ENCODE results near the gene LRMDA. TPM values are rescaled to one million over a fixed set of nuclear protein-coding genes. Genes with fewer than 3 reads are reported as not detected.
A peak's percentile ranks its signal among the peaks of the same experiment; 100 is the strongest.

Gene LRMDA
- total and polyA plus RNA-seq, 10 of the 15 experiments (the other 5 are each of a cell fraction or from before 2014, with no cell fraction given) = 0.07 to 0.54 (median 0.29) TPM; not detected in 4

DNA sequence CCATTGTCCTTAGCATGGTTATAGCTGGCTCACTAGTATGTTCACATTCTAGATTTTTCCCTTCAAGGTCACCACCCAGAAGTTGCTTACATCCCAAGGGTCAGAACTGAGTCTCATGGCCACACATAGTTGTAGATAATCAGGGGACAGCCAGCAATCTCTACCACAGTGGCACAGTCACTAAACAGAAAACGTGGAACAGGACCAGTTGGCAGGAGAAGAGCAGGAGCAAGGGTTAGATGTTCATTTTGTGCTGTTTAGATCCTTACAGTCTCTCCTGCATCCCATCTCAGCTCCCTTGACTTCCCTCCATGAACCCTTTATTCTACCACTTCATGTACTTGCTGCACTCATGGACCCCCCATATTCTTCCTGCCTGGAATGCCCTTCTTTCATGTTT, 73.9 kb downstream of the LRMDA start:
- 0% methylated on average over 1 of the region's 1 CpG for WGBS (ENCODE audit: insufficient coverage, insufficient replicate concordance, low lambda C conversion rate, missing lambda C conversion rate)
- no peak overlapping the region for H3K4me3 ChIP-seq
- CTCF ChIA-PET = interaction anchor here (0.6 to 1.4 kb wide), 3 partner anchors 12 to 1375 kb away, joined by 3 to 5 read pairs (median 3); no protein-coding TSS in a partner anchor
- RAD21 ChIA-PET (ENCODE audit: unreplicated experiment) = interaction anchor here (0.6 to 3.1 kb wide), 6 partner anchors 18 to 106 kb away, joined by 3 to 18 read pairs (median 6); no protein-coding TSS in a partner anchor
- no peak overlapping the region for H3K9ac ChIP-seq (ENCODE audit: control insufficient read depth, insufficient read depth, low read length)
- no peaks in the 10 kb centered on the region for H3K27me3 ChIP-seq (replicated peaks in 1 of 2; ENCODE audit: control insufficient read depth in 2 of 2, insufficient read depth in 2 of 2, low read length in 1 of 2)
- FAIRE-seq (no peak), DNase-seq (ENCODE audit: low read depth, low spot score) (no peak), ATAC-seq (no peak)
- no TSS peak for BruUV-seq (replicated peaks)
- no peaks in the 10 kb centered on the region for H4K20me1 ChIP-seq (ENCODE audit: control insufficient read depth, insufficient read depth)
- peaks cover 12% of the 10 kb centered on the region for H3K4me1 ChIP-seq (ENCODE audit: control insufficient read depth, insufficient read depth, low read length)
- intact Hi-C loops (cut with micrococcal nuclease; ENCODE audit: unreplicated experiment) = loop anchor here (2.0 kb wide), 1 partner anchor 108 kb away; no protein-coding TSS in a partner anchor
- POLR2A ChIA-PET = interaction anchor here (1.1 kb wide), 1 partner anchor 9 kb away, joined by 4 read pairs; no protein-coding TSS in a partner anchor
- H3K79me2 ChIP-seq (ENCODE audit: control insufficient read depth, insufficient read depth, low read length) = no peaks in the 10 kb centered on the region
- no peaks in the 10 kb centered on the region; the same call in 2 of the 3 replicates for H3K9me3 ChIP-seq (replicated peaks; ENCODE audit: control insufficient read depth, insufficient read depth, low read length)
- H2AFZ ChIP-seq (ENCODE audit: control insufficient read depth, low read depth, low read length) = no peak overlapping the region
- H3K4me2 ChIP-seq (ENCODE audit: control insufficient read depth, insufficient read depth) = no peak overlapping the region
- H3K36me3 ChIP-seq (ENCODE audit: control insufficient read depth in 2 of 2, insufficient read depth in 2 of 2, low read length in 1 of 2) = no peaks in the 10 kb centered on the region
- in situ Hi-C loops (cut with MboI) = no loop called here
- no peak overlapping the region for H3K27ac ChIP-seq (ENCODE audit: control insufficient read depth, insufficient read depth)
- TF ChIP-seq HDGF (IDR thresholded peaks at IDR 0.05) (0 out of 2 replicates have a peak, but pooled peaks have one; percentile 49), ZNF217 (IDR thresholded peaks at IDR 0.05) (no peak)
- SMC1A ChIA-PET (ENCODE audit: uncharacterized antibody, unreplicated experiment) = interaction anchor here (0.5 to 3.3 kb wide), 12 partner anchors 12 to 709 kb away, joined by 3 to 20 read pairs (median 4); no protein-coding TSS in a partner anchor

- in situ Hi-C loops (cut with MboI) = no loop called here
- TF ChIP-seq GATAD2B (conservative IDR thresholded peaks at IDR 0.05; ENCODE audit: low read depth) = 0 out of 2 replicates have a peak, but pooled peaks have one; percentile 20
- TF ChIP-seq ZNF687 (IDR thresholded peaks at IDR 0.05) = 0 out of 2 replicates have a peak, but pooled peaks have one; percentile 41
- TF ChIP-seq TCF12 (IDR thresholded peaks at IDR 0.05; ENCODE audit: low read depth, low read length) = no peak
- peak; percentile 40 for TF ChIP-seq SKIL (IDR thresholded peaks at IDR 0.05; ENCODE audit: low read depth, poor library complexity, severe bottlenecking)
- peak; percentile 34 to 47; a peak in 2 of 4 replicates for TF ChIP-seq IKZF2 (IDR thresholded peaks at IDR 0.05)
- TF ChIP-seq HDGF (IDR thresholded peaks at IDR 0.05) = no peak
- TF ChIP-seq SMARCA5 (IDR thresholded peaks at IDR 0.05) = 0 out of 2 replicates have a peak, but pooled peaks have one; percentile 38
These were observed 74.5 kb downstream of the LRMDA start for GRCh38 chr10:75505840-75506506.

More at GRCh38 chr10:75505840-75506506, 74.5 kb downstream of the LRMDA start:
- Histone ChIP-seq H4K20me1 (ENCODE audit: control insufficient read depth, insufficient read depth) (no peaks in the 10 kb centered on the region), H3K9ac (ENCODE audit: control insufficient read depth, insufficient read depth, low read length) (no peak overlapping the region), H2AFZ (ENCODE audit: control insufficient read depth, low read depth, low read length) (no peak overlapping the region), H3K4me2 (ENCODE audit: control insufficient read depth, insufficient read depth) (peak overlapping the region; percentile 30; the same call in 1 of the 2 replicates), H3K36me3 (ENCODE audit: control insufficient read depth in 2 of 2, insufficient read depth in 2 of 2, low read length in 1 of 2) (no peaks in the 10 kb centered on the region), H3K27ac (ENCODE audit: control insufficient read depth, insufficient read depth) (no peak overlapping the region), H3K4me1 (ENCODE audit: control insufficient read depth, insufficient read depth, low read length) (peaks cover 12% of the 10 kb centered on the region), H3K9me3 (replicated peaks; ENCODE audit: control insufficient read depth, insufficient read depth, low read length) (no peaks in the 10 kb centered on the region; the same call in 2 of the 3 replicates), H3K27me3 (replicated peaks in 1 of 2; ENCODE audit: control insufficient read depth in 2 of 2, insufficient read depth in 2 of 2, low read length in 1 of 2) (no peaks in the 10 kb centered on the region), H3K4me3 (no peak overlapping the region), H3K79me2 (ENCODE audit: control insufficient read depth, insufficient read depth, low read length) (no peaks in the 10 kb centered on the region)
- DNase-seq (ENCODE audit: low read depth, low spot score) = peak; percentile 50
- SMC1A ChIA-PET (ENCODE audit: uncharacterized antibody, unreplicated experiment) = interaction anchor here (0.5 to 3.3 kb wide), 19 partner anchors 11 to 708 kb away, joined by 3 to 20 read pairs (median 4); partner anchors contain the start of gene ZNF503
- RAD21 ChIA-PET (ENCODE audit: unreplicated experiment) = interaction anchor here (0.6 to 3.1 kb wide), 10 partner anchors 19 to 259 kb away, joined by 3 to 18 read pairs (median 4); no protein-coding TSS in a partner anchor
- ATAC-seq = peak; percentile 88
- intact Hi-C loops (cut with micrococcal nuclease; ENCODE audit: unreplicated experiment) = loop anchor here (2.0 kb wide), 1 partner anchor 107 kb away; no protein-coding TSS in a partner anchor
- FAIRE-seq = peak; percentile 27
- CTCF ChIA-PET = interaction anchor here (1.0 to 2.1 kb wide), 4 partner anchors 13 to 56 kb away, joined by 3 to 7 read pairs (median 5); no protein-coding TSS in a partner anchor
- WGBS (ENCODE audit: insufficient coverage, insufficient replicate concordance, low lambda C conversion rate, missing lambda C conversion rate) = 0% methylated on average over 3 of the region's 3 CpGs
- no TSS peak for BruUV-seq (replicated peaks)
- POLR2A ChIA-PET = interaction anchor here (0.5 to 1.1 kb wide), 4 partner anchors 9 to 1392 kb away, joined by 3 to 7 read pairs (median 4); no protein-coding TSS in a partner anchor

Data from GM12878 (cell line).